Breast epithelium (tissue), 3 donors: ENCODE measurements around the gene OGG1.

ENCODE experiments used
- POLR2A ChIP-seq: fragments of 450-650 bp; IDR thresholded peaks from one replicate; pipeline ENCODE4 v1.6.1; 2016; ENCODE audit warnings: antibody characterized with exemption, mild to moderate bottlenecking, moderate library complexity
- POLR2AphosphoS5 ChIP-seq, 3 donors: sonication (generic); formaldehyde crosslinking; IDR thresholded peaks; one replicate each; pipeline ENCODE4 v1.6.1; 2017; ENCODE audit warnings: antibody characterized with exemption in 3 of 3
- TF ChIP-seq, protein P1 (sequence below), 3 donors: fragments of 450-650 bp; IDR thresholded peaks; one replicate each; pipeline ENCODE4 v1.5.1; 2016 to 2017; ENCODE audit warnings: antibody characterized with exemption in 3 of 3, mild to moderate bottlenecking in 3 of 3, moderate library complexity in 3 of 3

DNA sequence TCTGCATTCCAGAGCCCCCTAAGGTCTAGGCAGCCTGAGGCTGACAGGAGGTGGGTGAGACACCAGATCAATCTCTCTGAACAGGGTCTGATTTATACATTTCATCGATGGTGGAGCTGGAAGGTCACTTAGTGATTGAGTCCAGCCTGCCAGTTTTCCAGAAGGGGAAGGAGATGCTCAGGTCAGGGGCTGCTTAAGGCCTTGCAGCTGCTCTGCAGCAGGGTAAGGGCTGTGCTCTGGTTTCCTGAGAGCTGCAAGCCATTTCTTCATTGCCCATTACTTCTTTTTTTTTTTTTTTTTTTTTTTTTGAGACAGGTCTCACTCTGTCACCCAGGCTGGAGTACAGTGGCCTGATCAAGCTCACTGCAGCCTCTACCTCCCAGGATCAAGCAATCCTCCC is 31.8 kb downstream of the OGG1 start:
- TF ChIP-seq, protein P1, sequence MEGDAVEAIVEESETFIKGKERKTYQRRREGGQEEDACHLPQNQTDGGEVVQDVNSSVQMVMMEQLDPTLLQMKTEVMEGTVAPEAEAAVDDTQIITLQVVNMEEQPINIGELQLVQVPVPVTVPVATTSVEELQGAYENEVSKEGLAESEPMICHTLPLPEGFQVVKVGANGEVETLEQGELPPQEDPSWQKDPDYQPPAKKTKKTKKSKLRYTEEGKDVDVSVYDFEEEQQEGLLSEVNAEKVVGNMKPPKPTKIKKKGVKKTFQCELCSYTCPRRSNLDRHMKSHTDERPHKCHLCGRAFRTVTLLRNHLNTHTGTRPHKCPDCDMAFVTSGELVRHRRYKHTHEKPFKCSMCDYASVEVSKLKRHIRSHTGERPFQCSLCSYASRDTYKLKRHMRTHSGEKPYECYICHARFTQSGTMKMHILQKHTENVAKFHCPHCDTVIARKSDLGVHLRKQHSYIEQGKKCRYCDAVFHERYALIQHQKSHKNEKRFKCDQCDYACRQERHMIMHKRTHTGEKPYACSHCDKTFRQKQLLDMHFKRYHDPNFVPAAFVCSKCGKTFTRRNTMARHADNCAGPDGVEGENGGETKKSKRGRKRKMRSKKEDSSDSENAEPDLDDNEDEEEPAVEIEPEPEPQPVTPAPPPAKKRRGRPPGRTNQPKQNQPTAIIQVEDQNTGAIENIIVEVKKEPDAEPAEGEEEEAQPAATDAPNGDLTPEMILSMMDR (IDR thresholded peaks at IDR 0.05): no peak
- no peak for TF ChIP-seq POLR2A
- no peak for TF ChIP-seq POLR2AphosphoS5 (IDR thresholded peaks at IDR 0.05)
